H9 (cell line): ENCODE measurements around the gene TOPORS. TPM values are rescaled to one million over a fixed set of nuclear protein-coding genes. Genes with fewer than 3 reads are reported as not detected.

Experiments
- DNase-seq: peaks from one replicate; pipeline ENCODE4 v3.0.0-alpha.2; 2017
- H2AFZ ChIP-seq: one replicate; pipeline ENCODE4 v1.6.1; 2013; ENCODE audit warnings: mild to moderate bottlenecking, low read length, control low read depth, moderate library complexity
- H2AK5ac ChIP-seq: 2 replicates; pipeline ENCODE4 v1.6.1; 2013; ENCODE audit warnings: low read length, control low read depth, mixed read lengths; ENCODE audit not compliant: insufficient read length
- H2BK120ac ChIP-seq: one replicate; pipeline ENCODE4 v1.6.1; 2013; ENCODE audit warnings: low read depth, mild to moderate bottlenecking, low read length, control low read depth, inconsistent platforms; ENCODE audit not compliant: poor library complexity, severe bottlenecking
- H2BK12ac ChIP-seq: 2 replicates; pipeline ENCODE4 v1.6.1; 2013; ENCODE audit warnings: low read length, control low read depth, mixed read lengths, low read depth; ENCODE audit not compliant: insufficient read length
- H2BK15ac ChIP-seq: 2 replicates; pipeline ENCODE4 v1.6.1; 2013; ENCODE audit warnings: low read depth, low read length, control low read depth
- H2BK20ac ChIP-seq: one replicate; pipeline ENCODE4 v1.6.1; 2013; ENCODE audit warnings: low read depth, mild to moderate bottlenecking, low read length, control low read depth, inconsistent platforms; ENCODE audit not compliant: poor library complexity, severe bottlenecking
- H2BK5ac ChIP-seq: 2 replicates; pipeline ENCODE4 v1.6.1; 2013; ENCODE audit warnings: low read length, control low read depth, mixed read lengths; ENCODE audit not compliant: insufficient read length
- H3K14ac ChIP-seq: 2 replicates; pipeline ENCODE4 v1.6.1; 2013; ENCODE audit warnings: low read length, control low read depth; ENCODE audit not compliant: insufficient read depth
- H3K18ac ChIP-seq: 2 replicates; pipeline ENCODE4 v1.6.1; 2013; ENCODE audit warnings: low read depth, mild to moderate bottlenecking, mixed read lengths, low read length, control low read depth; ENCODE audit not compliant: insufficient read length
- H3K23ac ChIP-seq: 2 replicates; pipeline ENCODE4 v1.6.1; 2013; ENCODE audit warnings: low read length, control low read depth, mixed read lengths, low read depth; ENCODE audit not compliant: insufficient read length
- H3K23me2 ChIP-seq: 2 replicates; pipeline ENCODE4 v1.6.1; 2013; ENCODE audit warnings: low read depth, mild to moderate bottlenecking, mixed read lengths, low read length, control low read depth; ENCODE audit not compliant: insufficient read length, poor library complexity, severe bottlenecking
- H3K27ac ChIP-seq: 2 replicates; pipeline ENCODE4 v1.5.1; 2013; ENCODE audit warnings: low read length, control low read depth, mixed read lengths, low read depth; ENCODE audit not compliant: insufficient read length
- H3K27me3 ChIP-seq: 2 replicates; pipeline ENCODE4 v1.6.1; 2013; ENCODE audit warnings: low read length, control low read depth, inconsistent platforms; ENCODE audit not compliant: insufficient read depth
- H3K4ac ChIP-seq: 2 replicates; pipeline ENCODE4 v1.6.1; 2013; ENCODE audit warnings: low read depth, mild to moderate bottlenecking, control low read depth, inconsistent platforms, low read length, moderate library complexity
- H3K4me1 ChIP-seq: 2 replicates; pipeline ENCODE4 v1.6.1; 2013; ENCODE audit warnings: low read length, control low read depth, inconsistent platforms; ENCODE audit not compliant: insufficient read depth
- H3K4me2 ChIP-seq: 2 replicates; pipeline ENCODE4 v1.6.1; 2013; ENCODE audit warnings: low read length, control low read depth, mixed read lengths; ENCODE audit not compliant: insufficient read length, insufficient read depth
- H3K56ac ChIP-seq: 2 replicates; pipeline ENCODE4 v1.6.1; 2013; ENCODE audit warnings: low read depth, mild to moderate bottlenecking, mixed read lengths, low read length, control low read depth; ENCODE audit not compliant: insufficient read length
- H3K79me1 ChIP-seq: 2 replicates; pipeline ENCODE4 v1.6.1; 2013; ENCODE audit warnings: low read depth, mild to moderate bottlenecking, moderate library complexity, low read length, control low read depth, inconsistent platforms; ENCODE audit not compliant: insufficient read depth, poor library complexity, severe bottlenecking
- H3K79me2 ChIP-seq: 2 replicates; pipeline ENCODE4 v1.6.1; 2013; ENCODE audit warnings: low read length, control low read depth, inconsistent platforms; ENCODE audit not compliant: insufficient read depth
- H3K9ac ChIP-seq: 2 replicates; pipeline ENCODE4 v1.6.1; 2013; ENCODE audit warnings: low read length, control low read depth, mixed read lengths; ENCODE audit not compliant: insufficient read length; ENCODE audit errors: extremely low read depth
- H3K9me3 ChIP-seq: one replicate; pipeline ENCODE4 v1.6.1; 2013; ENCODE audit warnings: low read depth, low read length, inconsistent platforms; ENCODE audit not compliant: control insufficient read depth
- H3T11ph ChIP-seq: one replicate; pipeline ENCODE4 v1.6.1; 2013; ENCODE audit warnings: mild to moderate bottlenecking, low read length, control low read depth, inconsistent platforms
- H4K20me1 ChIP-seq: one replicate; pipeline ENCODE4 v1.6.1; 2013; ENCODE audit not compliant: control insufficient read depth, insufficient read length, insufficient read depth
- H4K5ac ChIP-seq: 2 replicates; pipeline ENCODE4 v1.6.1; 2013; ENCODE audit warnings: low read depth, mild to moderate bottlenecking, mixed read lengths, low read length, control low read depth; ENCODE audit not compliant: insufficient read length
- H4K8ac ChIP-seq: replicated peaks from 2 replicates; pipeline ENCODE4 v1.6.1; 2013; ENCODE audit warnings: low read length, control low read depth, mixed read lengths, low read depth; ENCODE audit not compliant: insufficient read length
- H4K91ac ChIP-seq: 2 replicates; pipeline ENCODE4 v1.6.1; 2013; ENCODE audit warnings: low read depth, mild to moderate bottlenecking, moderate library complexity, mixed read lengths, low read length, control low read depth; ENCODE audit not compliant: insufficient read length
- H3K27ac Mint-ChIP-seq, 3 experiments: 2 replicates in 2 of 3; 3 replicates in 1 of 3; pipeline ENCODE4 v1.8.0; 2020 to 2021; ENCODE audit warnings: mixed read lengths in 3 of 3, mild to moderate bottlenecking in 1 of 3, moderate library complexity in 1 of 3
- H3K27me3 Mint-ChIP-seq: 2 replicates; pipeline ENCODE4 v1.8.0; 2021; ENCODE audit warnings: low read depth, mild to moderate bottlenecking, moderate library complexity, mixed read lengths
- H3K36me3 Mint-ChIP-seq, 3 experiments: 2 replicates in 2 of 3; 3 replicates in 1 of 3; pipeline ENCODE4 v1.8.0; 2020 to 2021; ENCODE audit warnings: low read depth in 3 of 3, mixed read lengths in 3 of 3; ENCODE audit not compliant: insufficient read depth in 1 of 3
- H3K4me1 Mint-ChIP-seq, 2 experiments: 2 replicates each; pipeline ENCODE4 v1.8.0; 2020; ENCODE audit warnings: mixed read lengths in 2 of 2
- H3K4me3 Mint-ChIP-seq, 2 experiments: 2 replicates in 1 of 2; 3 replicates in 1 of 2; pipeline ENCODE4 v1.8.0; 2020 to 2021; ENCODE audit warnings: mild to moderate bottlenecking in 2 of 2, mixed read lengths in 2 of 2, moderate library complexity in 1 of 2
- H3K9me3 Mint-ChIP-seq, 2 experiments: 2 replicates in 1 of 2; 3 replicates in 1 of 2; pipeline ENCODE4 v1.8.0; 2020; ENCODE audit warnings: mild to moderate bottlenecking in 2 of 2, mixed read lengths in 2 of 2, moderate library complexity in 1 of 2
- WGBS: extraction: QIAGEN DNeasy Blood & Tissue Kit; methylation state at CpG from one replicate; pipeline ENCODE4 v1.1.7; 2013; ENCODE audit warnings: missing lambda C conversion rate, low lambda C conversion rate, mixed read lengths; ENCODE audit not compliant: insufficient read length; ENCODE audit errors: extremely low coverage; 5-methylcytosine and 5-hydroxymethylcytosine counted together
- total RNA-seq: library from RNA; stranded (reverse); gene quantifications from 2 replicates; pipeline ENCODE4 v1.2.1, GENCODE V29; 2021
- TF ChIP-seq, protein P1 (sequence below): fragments of 200-600 bp; sonication (generic); conservative IDR thresholded peaks from 3 replicates; pipeline ENCODE4 v1.8.0; 2021; ENCODE audit warnings: antibody characterized with exemption, mild to moderate bottlenecking

TOPORS gene
- total RNA-seq, 1 experiment from 2014 or later: 31.9 TPM

DNA sequence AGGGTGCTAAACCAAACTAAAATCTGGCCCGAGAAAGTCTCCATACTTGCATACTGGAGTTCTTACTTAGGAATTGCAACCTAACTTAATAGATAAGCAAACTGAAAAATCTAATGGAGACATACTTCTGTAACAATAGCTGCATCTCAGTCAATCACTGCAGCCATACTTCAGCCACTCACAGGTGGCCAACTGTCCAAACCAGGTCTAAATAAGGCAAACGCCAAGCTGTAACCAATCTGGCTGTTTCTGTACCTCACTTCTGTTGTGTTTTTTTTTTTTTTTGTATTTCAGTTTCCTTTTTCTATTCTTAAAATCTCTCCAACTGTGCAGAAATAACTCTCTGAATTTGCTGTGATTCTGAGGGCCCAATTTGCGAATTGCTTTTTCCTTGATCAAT is 24.9 kb upstream of the TOPORS start:
- no CpG with 5 or more reads among the region's 3 CpGs for WGBS
- Histone ChIP-seq H3K27me3 (no peaks in the 10 kb centered on the region), H2AFZ (no peak overlapping the region), H2BK5ac (no peak overlapping the region), H3K4me1 (peaks cover 3% of the 10 kb centered on the region; the same call in 1 of the 2 replicates), H3K14ac (no peak overlapping the region), H2BK12ac (no peak overlapping the region), H4K5ac (no peak overlapping the region), H3K56ac (no peak overlapping the region), H3K79me1 (no peaks in the 10 kb centered on the region), H2BK120ac (no peak overlapping the region), H3K79me2 (peaks cover 2% of the 10 kb centered on the region; the same call in 1 of the 2 replicates), H3K18ac (no peak overlapping the region), H4K91ac (no peak overlapping the region), H2BK20ac (no peak overlapping the region), H2BK15ac (no peak overlapping the region), H3K27ac (no peak overlapping the region), H3K23ac (no peak overlapping the region), H3K9ac (no peak overlapping the region), H2AK5ac (no peak overlapping the region), H3T11ph (no peak overlapping the region), H3K4me2 (no peak overlapping the region), H3K23me2 (peaks cover 5% of the 10 kb centered on the region), H3K9me3 (no peaks in the 10 kb centered on the region), H4K8ac (no peak overlapping the region), H4K20me1 (no peaks in the 10 kb centered on the region), H3K4ac (no peak overlapping the region)
- Mint-ChIP-seq H3K27ac (no peak overlapping the region), H3K36me3 (no peaks in the 10 kb centered on the region), H3K4me3 (no peak overlapping the region), H3K4me1 (peaks cover 10 to 14% of the 10 kb centered on the region in 2 experiments), H3K9me3 (no peaks in the 10 kb centered on the region), H3K27me3 (peaks cover 1% of the 10 kb centered on the region; the same call in 1 of the 2 replicates)
- no peak for DNase-seq
- TF ChIP-seq, protein P1, sequence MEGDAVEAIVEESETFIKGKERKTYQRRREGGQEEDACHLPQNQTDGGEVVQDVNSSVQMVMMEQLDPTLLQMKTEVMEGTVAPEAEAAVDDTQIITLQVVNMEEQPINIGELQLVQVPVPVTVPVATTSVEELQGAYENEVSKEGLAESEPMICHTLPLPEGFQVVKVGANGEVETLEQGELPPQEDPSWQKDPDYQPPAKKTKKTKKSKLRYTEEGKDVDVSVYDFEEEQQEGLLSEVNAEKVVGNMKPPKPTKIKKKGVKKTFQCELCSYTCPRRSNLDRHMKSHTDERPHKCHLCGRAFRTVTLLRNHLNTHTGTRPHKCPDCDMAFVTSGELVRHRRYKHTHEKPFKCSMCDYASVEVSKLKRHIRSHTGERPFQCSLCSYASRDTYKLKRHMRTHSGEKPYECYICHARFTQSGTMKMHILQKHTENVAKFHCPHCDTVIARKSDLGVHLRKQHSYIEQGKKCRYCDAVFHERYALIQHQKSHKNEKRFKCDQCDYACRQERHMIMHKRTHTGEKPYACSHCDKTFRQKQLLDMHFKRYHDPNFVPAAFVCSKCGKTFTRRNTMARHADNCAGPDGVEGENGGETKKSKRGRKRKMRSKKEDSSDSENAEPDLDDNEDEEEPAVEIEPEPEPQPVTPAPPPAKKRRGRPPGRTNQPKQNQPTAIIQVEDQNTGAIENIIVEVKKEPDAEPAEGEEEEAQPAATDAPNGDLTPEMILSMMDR: no peak
